Measurements from ENCODE around the gene LDLRAD3. TPM values are rescaled to one million over a fixed set of nuclear protein-coding genes. Genes with fewer than 3 reads are reported as not detected.

The LDLRAD3 gene
- total and polyA plus RNA-seq, 9 donors, result 14.5 to 32.4 (median 17.2) TPM

GRCh38 chr11:35971841-35972422 is 28.1 kb downstream of the LDLRAD3 start:
- Histone ChIP-seq H3K4me3 (no peak overlapping the region), H3K9me3 (no peaks in the 10 kb centered on the region), H3K27ac (no peak overlapping the region), H3K4me1 (ENCODE audit: insufficient read depth) (peaks cover 6% of the 10 kb centered on the region), H3K36me3 (no peaks in the 10 kb centered on the region), H3K27me3 (no peaks in the 10 kb centered on the region)
- no peak for TF ChIP-seq POLR2A (IDR thresholded peaks at IDR 0.05)
- no peak for TF ChIP-seq CTCF (IDR thresholded peaks at IDR 0.05)
- TF ChIP-seq EP300 (IDR thresholded peaks at IDR 0.05), result no peak
- DNase-seq, result no peak
- intact Hi-C loops (cut with DNase I), result no loop called here
- WGBS, 3 donors, result 68 to 83% (median 74%) methylated on average over 5 of the region's 5 CpGs

GRCh38 chr11:35974882-35975589 is 31.2 kb downstream of the LDLRAD3 start:
- no peaks in the 10 kb centered on the region for H3K9me3 ChIP-seq
- intact Hi-C loops (cut with DNase I), result no loop called here
- H3K4me1 ChIP-seq (ENCODE audit: insufficient read depth), result peaks cover 10% of the 10 kb centered on the region
- DNase-seq, result no peak
- no peaks in the 10 kb centered on the region for H3K36me3 ChIP-seq
- WGBS, 3 donors, result 88 to 95% (median 92%) methylated on average over 3 of the region's 3 CpGs
- no peak overlapping the region for H3K4me3 ChIP-seq
- TF ChIP-seq POLR2A (IDR thresholded peaks at IDR 0.05), result no peak
- no peak for TF ChIP-seq EP300 (IDR thresholded peaks at IDR 0.05)
- TF ChIP-seq CTCF (IDR thresholded peaks at IDR 0.05), result no peak
- H3K27ac ChIP-seq, result no peak overlapping the region
- no peaks in the 10 kb centered on the region for H3K27me3 ChIP-seq

GRCh38 chr11:35976434-35976833 is 32.6 kb downstream of the LDLRAD3 start:
- Histone ChIP-seq H3K9me3 (no peaks in the 10 kb centered on the region), H3K36me3 (no peaks in the 10 kb centered on the region), H3K4me3 (no peak overlapping the region), H3K27me3 (no peaks in the 10 kb centered on the region), H3K4me1 (ENCODE audit: insufficient read depth) (peaks cover 15% of the 10 kb centered on the region), H3K27ac (no peak overlapping the region)
- intact Hi-C loops (cut with DNase I), result no loop called here
- DNase-seq, result no peak
- TF ChIP-seq CTCF (IDR thresholded peaks at IDR 0.05), result no peak
- TF ChIP-seq POLR2A (IDR thresholded peaks at IDR 0.05), result no peak
- no peak for TF ChIP-seq EP300 (IDR thresholded peaks at IDR 0.05)
- 94 to 96% (median 96%) methylated on average over 6 of the region's 6 CpGs for WGBS, 3 donors

GRCh38 chr11:35978183-35978582 is 34.3 kb downstream of the LDLRAD3 start:
- no peaks in the 10 kb centered on the region for H3K36me3 ChIP-seq
- TF ChIP-seq POLR2A (IDR thresholded peaks at IDR 0.05) (no peak), CTCF (IDR thresholded peaks at IDR 0.05) (no peak), EP300 (IDR thresholded peaks at IDR 0.05) (no peak)
- 44 to 49% (median 45%) methylated on average over 6 of the region's 6 CpGs for WGBS, 3 donors
- H3K27ac ChIP-seq, result no peak overlapping the region
- peaks cover 25% of the 10 kb centered on the region for H3K4me1 ChIP-seq (ENCODE audit: insufficient read depth)
- intact Hi-C loops (cut with DNase I), result no loop called here
- no peak for DNase-seq
- no peaks in the 10 kb centered on the region for H3K9me3 ChIP-seq
- H3K27me3 ChIP-seq, result no peaks in the 10 kb centered on the region
- H3K4me3 ChIP-seq, result no peak overlapping the region

Measured in ovary (tissue), 9 donors.